Hepatocyte (in vitro differentiated cells): ENCODE data around the gene FNDC3B.

Experiments used
- EZH2 ChIP-seq: fragments of 200-600 bp; sonication (generic); IDR thresholded peaks from 2 replicates; pipeline ENCODE4 v1.6.1; 2016; ENCODE audit warnings: antibody characterized with exemption, mild to moderate bottlenecking, borderline replicate concordance
- EZH2phosphoT487 ChIP-seq: fragments of 200-600 bp; sonication (generic); IDR thresholded peaks from one replicate; pipeline ENCODE4 v1.6.1; 2018; ENCODE audit warnings: antibody characterized with exemption, mild to moderate bottlenecking, low read depth, moderate library complexity; ENCODE audit not compliant: unreplicated experiment, severe bottlenecking
- TF ChIP-seq, protein P1 (sequence below): fragments of 200-600 bp; sonication (generic); IDR thresholded peaks from 2 replicates; pipeline ENCODE4 v1.5.1; 2016; ENCODE audit warnings: antibody characterized with exemption, mild to moderate bottlenecking; ENCODE audit not compliant: poor library complexity

- TF ChIP-seq EZH2 (no peak), EZH2phosphoT487 (no peak)
- TF ChIP-seq, protein P1, sequence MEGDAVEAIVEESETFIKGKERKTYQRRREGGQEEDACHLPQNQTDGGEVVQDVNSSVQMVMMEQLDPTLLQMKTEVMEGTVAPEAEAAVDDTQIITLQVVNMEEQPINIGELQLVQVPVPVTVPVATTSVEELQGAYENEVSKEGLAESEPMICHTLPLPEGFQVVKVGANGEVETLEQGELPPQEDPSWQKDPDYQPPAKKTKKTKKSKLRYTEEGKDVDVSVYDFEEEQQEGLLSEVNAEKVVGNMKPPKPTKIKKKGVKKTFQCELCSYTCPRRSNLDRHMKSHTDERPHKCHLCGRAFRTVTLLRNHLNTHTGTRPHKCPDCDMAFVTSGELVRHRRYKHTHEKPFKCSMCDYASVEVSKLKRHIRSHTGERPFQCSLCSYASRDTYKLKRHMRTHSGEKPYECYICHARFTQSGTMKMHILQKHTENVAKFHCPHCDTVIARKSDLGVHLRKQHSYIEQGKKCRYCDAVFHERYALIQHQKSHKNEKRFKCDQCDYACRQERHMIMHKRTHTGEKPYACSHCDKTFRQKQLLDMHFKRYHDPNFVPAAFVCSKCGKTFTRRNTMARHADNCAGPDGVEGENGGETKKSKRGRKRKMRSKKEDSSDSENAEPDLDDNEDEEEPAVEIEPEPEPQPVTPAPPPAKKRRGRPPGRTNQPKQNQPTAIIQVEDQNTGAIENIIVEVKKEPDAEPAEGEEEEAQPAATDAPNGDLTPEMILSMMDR = no peak
These were observed 119.4 kb downstream of the FNDC3B start for GRCh38 chr3:172158741-172159140.
